Peyer's patch (tissue), 4 donors: ENCODE data around the gene RPL21.

Experiments used
- POLR2A ChIP-seq, 2 donors: fragments of 450-650 bp; IDR thresholded peaks; one replicate each; pipeline ENCODE4 v1.5.1; 2017; ENCODE audit warnings: antibody characterized with exemption in 2 of 2, mild to moderate bottlenecking in 2 of 2, moderate library complexity in 2 of 2
- TF ChIP-seq, protein P1 (sequence below), 6 experiments: fragments of 450-650 bp in 4 of 6; fragments of 200-600 bp in 2 of 6; sonication (generic) in 1 of 6; IDR thresholded peaks; one replicate each; pipeline ENCODE4 v1.5.1; 2017 to 2019; ENCODE audit warnings: antibody characterized with exemption in 6 of 6, mild to moderate bottlenecking in 3 of 6, moderate library complexity in 1 of 6

DNA sequence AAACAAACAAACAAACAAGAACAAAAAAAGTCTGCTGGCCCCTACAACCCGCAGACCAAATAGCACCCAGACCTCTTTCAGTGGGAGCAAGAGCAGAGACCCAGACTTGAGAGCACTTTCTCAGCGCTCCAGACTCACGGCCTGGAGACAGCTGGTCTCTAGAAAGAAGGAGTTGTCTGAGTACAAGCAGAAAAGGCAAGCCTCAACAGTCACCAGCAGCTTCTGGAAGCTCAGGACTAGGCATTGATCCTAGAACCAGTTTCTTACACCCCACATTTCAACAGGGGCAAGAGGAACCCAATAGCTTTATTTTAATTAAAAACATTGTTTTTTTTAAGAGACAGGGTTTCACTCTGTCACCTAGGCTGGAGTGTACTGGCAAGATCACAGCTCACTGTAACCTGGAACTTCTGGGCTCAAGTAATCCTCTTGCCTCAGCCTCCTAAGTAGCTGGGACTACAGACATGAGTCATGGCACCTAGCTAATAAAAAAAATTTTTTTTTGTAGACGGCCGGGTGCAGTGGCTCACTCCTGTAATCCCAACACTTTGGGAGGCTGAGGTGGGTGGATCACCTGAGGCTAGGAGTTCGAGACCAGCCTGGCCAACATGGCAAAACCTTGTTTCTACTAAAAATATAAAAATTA, 49.7 kb downstream of the RPL21 start:
- TF ChIP-seq, protein P1, sequence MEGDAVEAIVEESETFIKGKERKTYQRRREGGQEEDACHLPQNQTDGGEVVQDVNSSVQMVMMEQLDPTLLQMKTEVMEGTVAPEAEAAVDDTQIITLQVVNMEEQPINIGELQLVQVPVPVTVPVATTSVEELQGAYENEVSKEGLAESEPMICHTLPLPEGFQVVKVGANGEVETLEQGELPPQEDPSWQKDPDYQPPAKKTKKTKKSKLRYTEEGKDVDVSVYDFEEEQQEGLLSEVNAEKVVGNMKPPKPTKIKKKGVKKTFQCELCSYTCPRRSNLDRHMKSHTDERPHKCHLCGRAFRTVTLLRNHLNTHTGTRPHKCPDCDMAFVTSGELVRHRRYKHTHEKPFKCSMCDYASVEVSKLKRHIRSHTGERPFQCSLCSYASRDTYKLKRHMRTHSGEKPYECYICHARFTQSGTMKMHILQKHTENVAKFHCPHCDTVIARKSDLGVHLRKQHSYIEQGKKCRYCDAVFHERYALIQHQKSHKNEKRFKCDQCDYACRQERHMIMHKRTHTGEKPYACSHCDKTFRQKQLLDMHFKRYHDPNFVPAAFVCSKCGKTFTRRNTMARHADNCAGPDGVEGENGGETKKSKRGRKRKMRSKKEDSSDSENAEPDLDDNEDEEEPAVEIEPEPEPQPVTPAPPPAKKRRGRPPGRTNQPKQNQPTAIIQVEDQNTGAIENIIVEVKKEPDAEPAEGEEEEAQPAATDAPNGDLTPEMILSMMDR (IDR thresholded peaks at IDR 0.05), result no peak
- no peak for TF ChIP-seq POLR2A (IDR thresholded peaks at IDR 0.05)
